Stimulated activated CD8-positive, alpha-beta memory T cell treated with anti-CD3 and anti-CD28 coated beads, Interleukin-15, amount 100 ng/mL, for 4 hours (primary cell): ENCODE measurements around the gene ANGPTL7.
"Not testable (repeated sequence)": the region's sequence is repeated elsewhere in the genome, so short reads cannot be mapped to it uniquely, and the experiment has no call there.

Experiments
- DNase-seq, 2 donors: peaks; one replicate each; pipeline ENCODE4 v3.0.0-alpha.2; 2020; ENCODE audit warnings: low read depth in 2 of 2

Gene ANGPTL7

GRCh38 chr1:11169202-11169601 is 20.0 kb upstream of the ANGPTL7 start:
- no peak for DNase-seq

GRCh38 chr1:11170102-11170501 is 19.1 kb upstream of the ANGPTL7 start:
- no peak for DNase-seq

GRCh38 chr1:11174261-11174942 is 14.8 kb upstream of the ANGPTL7 start:
- no peak for DNase-seq

GRCh38 chr1:11175461-11175860 is 13.7 kb upstream of the ANGPTL7 start:
- DNase-seq, result no peak

GRCh38 chr1:11176081-11176706 is 13.0 kb upstream of the ANGPTL7 start:
- no peak for DNase-seq

GRCh38 chr1:11178021-11179015 is 10.8 kb upstream of the ANGPTL7 start:
- DNase-seq, result no peak

- DNase-seq, result no peak
Observed at GRCh38 chr1:11179125-11179524, 10.0 kb upstream of the ANGPTL7 start.

GRCh38 chr1:11179749-11180148 is 9.4 kb upstream of the ANGPTL7 start:
- not testable (repeated sequence) for DNase-seq

- no peak for DNase-seq
Observed at GRCh38 chr1:11180342-11180744, 8.8 kb upstream of the ANGPTL7 start.

GRCh38 chr1:11182884-11183283 is 6.3 kb upstream of the ANGPTL7 start:
- no peak for DNase-seq

GRCh38 chr1:11184973-11185372 is 4.2 kb upstream of the ANGPTL7 start:
- DNase-seq, result no peak

- no peak for DNase-seq
Observed at GRCh38 chr1:11187000-11187399, 2.2 kb upstream of the ANGPTL7 start.

GRCh38 chr1:11187494-11187893 is 1.7 kb upstream of the ANGPTL7 start:
- no peak for DNase-seq

- DNase-seq, result no peak
Observed at GRCh38 chr1:11187931-11188330, 1.2 kb upstream of the ANGPTL7 start.

GRCh38 chr1:11188381-11188780 is 774 bp upstream of the ANGPTL7 start:
- DNase-seq, result no peak

- no peak for DNase-seq
Observed at GRCh38 chr1:11193376-11193775, 4.2 kb downstream of the ANGPTL7 start.

GRCh38 chr1:11194407-11195176 is 5.4 kb downstream of the ANGPTL7 start:
- no peak for DNase-seq

- DNase-seq, result no peak
Observed at GRCh38 chr1:11196945-11197344, 7.8 kb downstream of the ANGPTL7 start.

GRCh38 chr1:11197359-11197758 is 8.2 kb downstream of the ANGPTL7 start:
- DNase-seq, result no peak

- DNase-seq, result no peak
Observed at GRCh38 chr1:11198257-11198656, 9.1 kb downstream of the ANGPTL7 start.

GRCh38 chr1:11198851-11199594 is 9.9 kb downstream of the ANGPTL7 start:
- DNase-seq, result no peak
